Bronchial epithelial cell (primary cell): ENCODE data around the gene CUBN. TPM values are rescaled to one million over a fixed set of nuclear protein-coding genes. Genes with fewer than 3 reads are reported as not detected.

Experiments
- DNase-seq: peaks from one replicate; pipeline ENCODE4 v3.0.0-alpha.2; 2010; ENCODE audit warnings: low read depth
- FAIRE-seq: peaks from 2 replicates; lab custom pipeline; 2011; peaks lifted over from hg19 to GRCh38; lab: Jason Lieb, UNC
- H3K27me3 ChIP-seq: 2 replicates; pipeline ENCODE4 v1.5.1; 2011; ENCODE audit warnings: low read length; ENCODE audit not compliant: control insufficient read depth, insufficient read depth
- H3K36me3 ChIP-seq: 2 replicates; pipeline ENCODE4 v1.5.1; 2011; ENCODE audit warnings: low read length; ENCODE audit not compliant: control insufficient read depth, insufficient read depth
- H3K4me3 ChIP-seq: 2 replicates; pipeline ENCODE4 v1.5.1; 2011; ENCODE audit warnings: mild to moderate bottlenecking, low read depth, low read length, control low read depth
- CTCF ChIP-seq: IDR thresholded peaks from 2 replicates; pipeline ENCODE4 v1.5.1; 2011; ENCODE audit warnings: mild to moderate bottlenecking, moderate library complexity, low read length, control low read depth, inconsistent platforms; ENCODE audit not compliant: insufficient read depth, severe bottlenecking
- total RNA-seq: library from RNA; depleted of rRNA; stranded (reverse); fragments of >200 nt; gene quantifications from 2 replicates; pipeline ENCODE4 v1.2.1, GENCODE V29; 2014

CUBN gene
- total RNA-seq, 1 donor from 2014 or later = 0.53 TPM

- no peak for DNase-seq
- no peak for TF ChIP-seq CTCF
- no peak for FAIRE-seq
- Histone ChIP-seq H3K27me3 (no peaks in the 10 kb centered on the region), H3K4me3 (no peak overlapping the region), H3K36me3 (no peaks in the 10 kb centered on the region)
Observed at GRCh38 chr10:16886031-16886430, 243.6 kb downstream of the CUBN start.

- no peak overlapping the region for H3K4me3 ChIP-seq
- no peaks in the 10 kb centered on the region for H3K27me3 ChIP-seq
- no peaks in the 10 kb centered on the region for H3K36me3 ChIP-seq
- no peak for FAIRE-seq
- no peak for TF ChIP-seq CTCF
- no peak for DNase-seq
Observed at GRCh38 chr10:16884497-16884896, 245.1 kb downstream of the CUBN start.

GRCh38 chr10:16883084-16883483 is 246.5 kb downstream of the CUBN start:
- FAIRE-seq (no peak), DNase-seq (no peak)
- H3K4me3 ChIP-seq = no peak overlapping the region
- no peaks in the 10 kb centered on the region for H3K27me3 ChIP-seq
- TF ChIP-seq CTCF = no peak
- no peaks in the 10 kb centered on the region for H3K36me3 ChIP-seq

GRCh38 chr10:16870331-16870730 is 259.3 kb downstream of the CUBN start:
- FAIRE-seq = no peak
- Histone ChIP-seq H3K27me3 (no peaks in the 10 kb centered on the region), H3K4me3 (no peak overlapping the region), H3K36me3 (no peaks in the 10 kb centered on the region)
- no peak for DNase-seq
- no peak for TF ChIP-seq CTCF

- FAIRE-seq (no peak), DNase-seq (no peak)
- H3K4me3 ChIP-seq = no peak overlapping the region
- no peaks in the 10 kb centered on the region for H3K36me3 ChIP-seq
- H3K27me3 ChIP-seq = peaks cover 1% of the 10 kb centered on the region
- TF ChIP-seq CTCF = no peak
Observed at GRCh38 chr10:16867990-16868389, 261.6 kb downstream of the CUBN start.

- DNase-seq (no peak), FAIRE-seq (no peak)
- no peak for TF ChIP-seq CTCF
- no peak overlapping the region for H3K4me3 ChIP-seq
- no peaks in the 10 kb centered on the region for H3K36me3 ChIP-seq
- H3K27me3 ChIP-seq = peaks cover 1% of the 10 kb centered on the region
Observed at GRCh38 chr10:16867556-16867955, 262.1 kb downstream of the CUBN start.
